ENCODE data around the gene MKRN2. TPM values are rescaled to one million over a fixed set of nuclear protein-coding genes. Genes with fewer than 3 reads are reported as not detected.
A peak's percentile ranks its signal among the peaks of the same experiment; 100 is the strongest.

The MKRN2 gene, protein sequence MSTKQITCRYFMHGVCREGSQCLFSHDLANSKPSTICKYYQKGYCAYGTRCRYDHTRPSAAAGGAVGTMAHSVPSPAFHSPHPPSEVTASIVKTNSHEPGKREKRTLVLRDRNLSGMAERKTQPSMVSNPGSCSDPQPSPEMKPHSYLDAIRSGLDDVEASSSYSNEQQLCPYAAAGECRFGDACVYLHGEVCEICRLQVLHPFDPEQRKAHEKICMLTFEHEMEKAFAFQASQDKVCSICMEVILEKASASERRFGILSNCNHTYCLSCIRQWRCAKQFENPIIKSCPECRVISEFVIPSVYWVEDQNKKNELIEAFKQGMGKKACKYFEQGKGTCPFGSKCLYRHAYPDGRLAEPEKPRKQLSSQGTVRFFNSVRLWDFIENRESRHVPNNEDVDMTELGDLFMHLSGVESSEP
- total RNA-seq (2021), result 18.2 to 20.6 TPM (median 19.6 TPM) in 3 replicates
- Bru-seq, nascent RNA, result percentile 80 among the genes with signal in this experiment
- long read RNA-seq, experiment 1, transcript MKRN2-201 (8 exons, 2,848 nt), result major isoform, 116 of 134 reads
- long read RNA-seq, experiment 1, partial matches to known transcripts, result 9 of 134 reads
- long read RNA-seq, experiment 1, other reads (novel, unspliced or antisense), result 8 of 134 reads
- long read RNA-seq, experiment 2, transcript MKRN2-201 (8 exons, 2,848 nt), result major isoform, 10 of 22 reads
- long read RNA-seq, experiment 2, partial matches to known transcripts, result 5 of 22 reads
- long read RNA-seq, experiment 2, other reads (novel, unspliced or antisense), result 5 of 22 reads
- long read RNA-seq, experiment 3, transcript MKRN2-201 (8 exons, 2,848 nt), result major isoform, 22 of 35 reads
- long read RNA-seq, experiment 3, partial matches to known transcripts, result 5 of 35 reads
- long read RNA-seq, experiment 3, other reads (novel, unspliced or antisense), result 7 of 35 reads

- ChIA-PET CTCF (interaction anchor here (0.7 kb wide), 1 partner anchor 19 kb away, joined by 3 read pairs; no protein-coding TSS in a partner anchor), POLR2A (interaction anchor here (0.5 to 1.0 kb wide), 3 partner anchors 15 to 284 kb away, joined by 3 read pairs; partner anchors contain the start of genes RAF1 and RPL32)
- DNase-seq (ENCODE audit: low spot score), result peak; percentile 86
- peak; percentile 91 for ATAC-seq
- H3K4me1 Mint-ChIP-seq, result peaks cover 37% of the 10 kb centered on the region
- H3K27me3 Mint-ChIP-seq (ENCODE audit: low read depth), result peaks cover 17% of the 10 kb centered on the region
- H3K4me3 Mint-ChIP-seq, result peak within 1 kb of the TSS; percentile 81
- no peaks in the 10 kb centered on the region for H3K36me3 Mint-ChIP-seq
- H3K9me3 Mint-ChIP-seq, result no peaks in the 10 kb centered on the region
- H3K27ac Mint-ChIP-seq, result peak within 1 kb of the TSS; percentile 92
- TF ChIP-seq ELF4 (CRISPR knock-in tag; IDR thresholded peaks at IDR 0.05; ENCODE audit: low read depth) (no peak), ZNF396 (CRISPR knock-in tag; IDR thresholded peaks at IDR 0.05; ENCODE audit: borderline replicate concordance) (no peak), ZNF425 (CRISPR knock-in tag; conservative IDR thresholded peaks at IDR 0.05) (no peak), ZNF263 (CRISPR knock-in tag; IDR thresholded peaks at IDR 0.05; ENCODE audit: low read depth) (no peak), PRRX2 (CRISPR knock-in tag; IDR thresholded peaks at IDR 0.05) (no peak), E2F5 (CRISPR knock-in tag; IDR thresholded peaks at IDR 0.05) (peak; percentile 80; the same call in 1 of the 2 replicates), ZNF317 (CRISPR knock-in tag; IDR thresholded peaks at IDR 0.05; ENCODE audit: borderline replicate concordance, low read depth) (no peak), SOX15 (CRISPR knock-in tag; IDR thresholded peaks at IDR 0.05) (no peak), NR1H2 (CRISPR knock-in tag; IDR thresholded peaks at IDR 0.05) (no peak), ZBTB43 (CRISPR knock-in tag; IDR thresholded peaks at IDR 0.05) (no peak), NR3C1 (CRISPR knock-in tag; conservative IDR thresholded peaks at IDR 0.05; ENCODE audit: low read depth) (no peak), AR (CRISPR knock-in tag; IDR thresholded peaks at IDR 0.05) (no peak), TEAD4 (CRISPR knock-in tag; IDR thresholded peaks at IDR 0.05) (no peak), HMGA2 (CRISPR knock-in tag; IDR thresholded peaks at IDR 0.05) (no peak), GTF2I (CRISPR knock-in tag; conservative IDR thresholded peaks at IDR 0.05) (no peak), GABPB1 (CRISPR knock-in tag; IDR thresholded peaks at IDR 0.05) (peak; percentile 64), NFATC4 (CRISPR knock-in tag; IDR thresholded peaks at IDR 0.05) (no peak), OVOL2 (CRISPR knock-in tag; IDR thresholded peaks at IDR 0.05; ENCODE audit: borderline replicate concordance) (no peak)
- TF ChIP-seq, protein P1, sequence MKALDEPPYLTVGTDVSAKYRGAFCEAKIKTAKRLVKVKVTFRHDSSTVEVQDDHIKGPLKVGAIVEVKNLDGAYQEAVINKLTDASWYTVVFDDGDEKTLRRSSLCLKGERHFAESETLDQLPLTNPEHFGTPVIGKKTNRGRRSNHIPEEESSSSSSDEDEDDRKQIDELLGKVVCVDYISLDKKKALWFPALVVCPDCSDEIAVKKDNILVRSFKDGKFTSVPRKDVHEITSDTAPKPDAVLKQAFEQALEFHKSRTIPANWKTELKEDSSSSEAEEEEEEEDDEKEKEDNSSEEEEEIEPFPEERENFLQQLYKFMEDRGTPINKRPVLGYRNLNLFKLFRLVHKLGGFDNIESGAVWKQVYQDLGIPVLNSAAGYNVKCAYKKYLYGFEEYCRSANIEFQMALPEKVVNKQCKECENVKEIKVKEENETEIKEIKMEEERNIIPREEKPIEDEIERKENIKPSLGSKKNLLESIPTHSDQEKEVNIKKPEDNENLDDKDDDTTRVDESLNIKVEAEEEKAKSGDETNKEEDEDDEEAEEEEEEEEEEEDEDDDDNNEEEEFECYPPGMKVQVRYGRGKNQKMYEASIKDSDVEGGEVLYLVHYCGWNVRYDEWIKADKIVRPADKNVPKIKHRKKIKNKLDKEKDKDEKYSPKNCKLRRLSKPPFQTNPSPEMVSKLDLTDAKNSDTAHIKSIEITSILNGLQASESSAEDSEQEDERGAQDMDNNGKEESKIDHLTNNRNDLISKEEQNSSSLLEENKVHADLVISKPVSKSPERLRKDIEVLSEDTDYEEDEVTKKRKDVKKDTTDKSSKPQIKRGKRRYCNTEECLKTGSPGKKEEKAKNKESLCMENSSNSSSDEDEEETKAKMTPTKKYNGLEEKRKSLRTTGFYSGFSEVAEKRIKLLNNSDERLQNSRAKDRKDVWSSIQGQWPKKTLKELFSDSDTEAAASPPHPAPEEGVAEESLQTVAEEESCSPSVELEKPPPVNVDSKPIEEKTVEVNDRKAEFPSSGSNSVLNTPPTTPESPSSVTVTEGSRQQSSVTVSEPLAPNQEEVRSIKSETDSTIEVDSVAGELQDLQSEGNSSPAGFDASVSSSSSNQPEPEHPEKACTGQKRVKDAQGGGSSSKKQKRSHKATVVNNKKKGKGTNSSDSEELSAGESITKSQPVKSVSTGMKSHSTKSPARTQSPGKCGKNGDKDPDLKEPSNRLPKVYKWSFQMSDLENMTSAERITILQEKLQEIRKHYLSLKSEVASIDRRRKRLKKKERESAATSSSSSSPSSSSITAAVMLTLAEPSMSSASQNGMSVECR (CRISPR knock-in tag; IDR thresholded peaks at IDR 0.05; ENCODE audit: borderline replicate concordance), result peak; percentile 61; the same call in 1 of the 2 replicates
- TF ChIP-seq, protein P2, sequence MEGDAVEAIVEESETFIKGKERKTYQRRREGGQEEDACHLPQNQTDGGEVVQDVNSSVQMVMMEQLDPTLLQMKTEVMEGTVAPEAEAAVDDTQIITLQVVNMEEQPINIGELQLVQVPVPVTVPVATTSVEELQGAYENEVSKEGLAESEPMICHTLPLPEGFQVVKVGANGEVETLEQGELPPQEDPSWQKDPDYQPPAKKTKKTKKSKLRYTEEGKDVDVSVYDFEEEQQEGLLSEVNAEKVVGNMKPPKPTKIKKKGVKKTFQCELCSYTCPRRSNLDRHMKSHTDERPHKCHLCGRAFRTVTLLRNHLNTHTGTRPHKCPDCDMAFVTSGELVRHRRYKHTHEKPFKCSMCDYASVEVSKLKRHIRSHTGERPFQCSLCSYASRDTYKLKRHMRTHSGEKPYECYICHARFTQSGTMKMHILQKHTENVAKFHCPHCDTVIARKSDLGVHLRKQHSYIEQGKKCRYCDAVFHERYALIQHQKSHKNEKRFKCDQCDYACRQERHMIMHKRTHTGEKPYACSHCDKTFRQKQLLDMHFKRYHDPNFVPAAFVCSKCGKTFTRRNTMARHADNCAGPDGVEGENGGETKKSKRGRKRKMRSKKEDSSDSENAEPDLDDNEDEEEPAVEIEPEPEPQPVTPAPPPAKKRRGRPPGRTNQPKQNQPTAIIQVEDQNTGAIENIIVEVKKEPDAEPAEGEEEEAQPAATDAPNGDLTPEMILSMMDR (IDR thresholded peaks at IDR 0.05), result no peak
These were observed at the start of gene MKRN2 for GRCh38 chr3:12556690-12557472. MKRN2 (plus strand) TSS chr3:12557087; CDS start chr3:12557151, 64 bp downstream.

Measured in WTC11 (cell line).